Thyroid gland (tissue), 4 donors: ENCODE measurements around the gene NLRC5.

Source experiments
- CTCF ChIP-seq, 6 experiments: fragments of 200-600 bp in 3 of 6; fragments of 450-650 bp in 3 of 6; sonication (generic) in 3 of 6; IDR thresholded peaks; one replicate each; pipeline ENCODE4 v1.5.1; 2016 to 2019; ENCODE audit warnings: antibody characterized with exemption in 6 of 6, mild to moderate bottlenecking in 2 of 6, inconsistent platforms in 1 of 6, moderate library complexity in 1 of 6
- POLR2A ChIP-seq, 2 donors: fragments of 450-650 bp; IDR thresholded peaks; one replicate each; pipeline ENCODE4 v1.6.1; 2017; ENCODE audit warnings: antibody characterized with exemption in 2 of 2, mild to moderate bottlenecking in 2 of 2, moderate library complexity in 1 of 2

- no peak for TF ChIP-seq CTCF (IDR thresholded peaks at IDR 0.05)
- TF ChIP-seq POLR2A (IDR thresholded peaks at IDR 0.05), result no peak
Measured at GRCh38 chr16:57038166-57038565, 48.8 kb downstream of the NLRC5 start.
